Left lung (tissue), 10 donors: Measurements from ENCODE around the gene SEL1L3. TPM values are rescaled to one million over a fixed set of nuclear protein-coding genes. Genes with fewer than 3 reads are reported as not detected.

Experiments
- ATAC-seq: fragments of 200-7000 bp; cut with Tn5 transposase; one replicate; pipeline ENCODE4 v1.9.1; 2020; ENCODE audit warnings: moderate library complexity
- DNase-seq, 4 donors: peaks; one replicate each; pipeline ENCODE4 v3.0.0-alpha.2; 2013 to 2020
- H3K27ac ChIP-seq, 2 donors: fragments of 200-600 bp; sonication (generic) in 1 of 2; one replicate each; pipeline versions ENCODE4 v1.5.0 to v1.8.0; 2020 to 2021
- H3K27me3 ChIP-seq, 2 donors: fragments of 200-600 bp; sonication (generic) in 1 of 2; one replicate each; pipeline versions ENCODE4 v1.5.0 to v1.8.0; 2020 to 2021
- H3K36me3 ChIP-seq, 2 donors: fragments of 200-600 bp; sonication (generic) in 1 of 2; one replicate each; pipeline versions ENCODE4 v1.5.0 to v1.8.0; 2020 to 2021
- H3K4me1 ChIP-seq, 2 donors: fragments of 200-600 bp; one replicate each; pipeline ENCODE4 v1.8.0; 2021
- H3K4me3 ChIP-seq, 2 donors: fragments of 200-600 bp; sonication (generic) in 1 of 2; one replicate each; pipeline versions ENCODE4 v1.5.0 to v1.8.0; 2020 to 2021; ENCODE audit warnings: mild to moderate bottlenecking in 1 of 2
- H3K9me3 ChIP-seq, 2 donors: fragments of 200-600 bp; sonication (generic) in 1 of 2; one replicate each; pipeline versions ENCODE4 v1.5.0 to v1.8.0; 2020 to 2021
- CTCF ChIP-seq, 2 donors: fragments of 200-600 bp; sonication (generic) in 1 of 2; IDR thresholded peaks; one replicate each; pipeline versions ENCODE4 v1.5.0 to v1.8.0; 2021; ENCODE audit warnings: antibody characterized with exemption in 2 of 2
- intact Hi-C, 2 donors: fragments of 100-400 bp; cut with DNase I; formaldehyde crosslinking; loops; one replicate each; pipeline versions ENCODE4 v1.11.2 to v1.14.2; 2022
- polyA plus RNA-seq, 6 donors: library from polyadenylated mRNA; unstranded; fragments of 120-200 nt; gene quantifications; one replicate each; pipeline ENCODE4 v1.2.1, GENCODE V29; 2013; ENCODE audit not compliant: insufficient read length in 6 of 6
- total RNA-seq, 2 donors: library from RNA; stranded (reverse); fragmentation: NEBNext Ultra II Directional; extraction: Animal tissue kit (Norgen Biotek cat#: 25700); gene quantifications; one replicate each; pipeline ENCODE4 v1.2.1, GENCODE V29; 2021
- donor health status: DM: no; HTN: yes; CAD: no.
- donor health status: DM: no; HTN: no; CAD: no.

The SEL1L3 gene
- total and polyA plus RNA-seq, 8 donors, result 88.1 to 191 (median 114) TPM

GRCh38 chr4:25786497-25787065 lies 76.2 kb downstream of the SEL1L3 start:
- intact Hi-C loops, result no loop called here
- no peak overlapping the region for H3K4me3 ChIP-seq
- no peak overlapping the region for H3K27ac ChIP-seq
- no peak for TF ChIP-seq CTCF (IDR thresholded peaks at IDR 0.05)
- ATAC-seq (no peak), DNase-seq (no peak)
- H3K4me1 ChIP-seq, result no peaks in the 10 kb centered on the region
- no peaks in the 10 kb centered on the region for H3K27me3 ChIP-seq
- H3K9me3 ChIP-seq, result no peaks in the 10 kb centered on the region
- peaks cover 0 to 44% of the 10 kb centered on the region in 2 donors for H3K36me3 ChIP-seq

- Histone ChIP-seq H3K27ac (no peak overlapping the region), H3K27me3 (no peaks in the 10 kb centered on the region), H3K9me3 (no peaks in the 10 kb centered on the region), H3K36me3 (peaks cover 0 to 63% of the 10 kb centered on the region in 2 donors), H3K4me3 (no peak overlapping the region), H3K4me1 (no peaks in the 10 kb centered on the region)
- intact Hi-C loops, result no loop called here
- TF ChIP-seq CTCF (IDR thresholded peaks at IDR 0.05), result no peak
- DNase-seq (no peak), ATAC-seq (no peak)
These were observed 78.8 kb downstream of the SEL1L3 start for GRCh38 chr4:25783943-25784342.

- Histone ChIP-seq H3K36me3 (peaks cover 0 to 68% of the 10 kb centered on the region in 2 donors), H3K4me3 (no peak overlapping the region), H3K9me3 (no peaks in the 10 kb centered on the region), H3K27ac (no peak overlapping the region), H3K4me1 (no peaks in the 10 kb centered on the region), H3K27me3 (no peaks in the 10 kb centered on the region)
- no peak for ATAC-seq
- TF ChIP-seq CTCF (IDR thresholded peaks at IDR 0.05), result no peak
- no peak for DNase-seq
- intact Hi-C loops, result no loop called here
These were observed 79.7 kb downstream of the SEL1L3 start for GRCh38 chr4:25783126-25783525.

- no peak for DNase-seq
- intact Hi-C loops, result no loop called here
- peaks cover 0 to 71% of the 10 kb centered on the region in 2 donors for H3K36me3 ChIP-seq
These were observed 80.3 kb downstream of the SEL1L3 start for GRCh38 chr4:25782482-25782881.

GRCh38 chr4:25779021-25779420 lies 83.8 kb downstream of the SEL1L3 start:
- no peaks in the 10 kb centered on the region for H3K9me3 ChIP-seq
- H3K27me3 ChIP-seq, result no peaks in the 10 kb centered on the region
- no peak for TF ChIP-seq CTCF (IDR thresholded peaks at IDR 0.05)
- no peak overlapping the region for H3K27ac ChIP-seq
- DNase-seq (no peak), ATAC-seq (no peak)
- H3K4me3 ChIP-seq, result no peak overlapping the region
- H3K36me3 ChIP-seq, result peaks cover 0 to 76% of the 10 kb centered on the region in 2 donors
- no peaks in the 10 kb centered on the region for H3K4me1 ChIP-seq
- intact Hi-C loops, result no loop called here

More at GRCh38 chr4:25782482-25782881, 80.3 kb downstream of the SEL1L3 start:
- no peaks in the 10 kb centered on the region for H3K27me3 ChIP-seq
- H3K4me1 ChIP-seq, result no peaks in the 10 kb centered on the region
- TF ChIP-seq CTCF (IDR thresholded peaks at IDR 0.05), result no peak
- no peak for ATAC-seq
- no peak overlapping the region for H3K4me3 ChIP-seq
- no peaks in the 10 kb centered on the region for H3K9me3 ChIP-seq
- no peak overlapping the region for H3K27ac ChIP-seq
